HCT116 (cell line): ENCODE data around the gene ANKRD37. TPM values are rescaled to one million over a fixed set of nuclear protein-coding genes. Genes with fewer than 3 reads are reported as not detected.

ENCODE experiments used
- ATAC-seq: fragments of 200-7000 bp; cut with Tn5 transposase; 2 replicates; pipeline ENCODE4 v1.9.1; 2020; ENCODE audit warnings: mild to moderate bottlenecking, moderate library complexity
- BruUV-seq: library from RNA; stranded (reverse); fragments of 400-500 nt; replicated peaks from 2 replicates; lab custom pipeline; 2021; lab: Mats Ljungman, UMichigan
- CTCF ChIA-PET: fragments of 300-600 bp; sonication (Branson Sonifier 250); formaldehyde crosslinking; loops from one replicate; lab custom pipeline; 2021; ENCODE audit warnings: antibody characterized with exemption; lab: Charles Lee
- POLR2A ChIA-PET: fragments of 300-600, 350-600 bp; sonication (Branson Sonifier 250); formaldehyde crosslinking; loops from one replicate; lab custom pipeline; 2021; ENCODE audit warnings: antibody characterized with exemption; lab: Charles Lee
- RAD21 ChIA-PET, 2 experiments: fragments of 300-600 bp; sonication (Branson Sonifier 250); formaldehyde crosslinking; loops; one replicate each; lab custom pipeline; 2023; ENCODE audit warnings: low total read pairs in 2 of 2; ENCODE audit not compliant: uncharacterized antibody in 2 of 2, unreplicated experiment in 2 of 2, low non-redundant PET in 1 of 2; lab: Charles Lee
- DNase-seq: peaks from one replicate; pipeline ENCODE4 v3.0.0-alpha.2; 2010; ENCODE audit warnings: low read depth, low spot score
- H2AFZ ChIP-seq: fragments of 200-600 bp; shearing (Covaris generic), sonication (generic); 2 replicates; pipeline ENCODE4 v1.6.1; 2017; ENCODE audit warnings: low read depth, mixed run types, mixed read lengths, antibody characterized with exemption, low read length; ENCODE audit not compliant: poor library complexity, severe bottlenecking
- H3K27ac ChIP-seq: 2 replicates; pipeline ENCODE4 v1.5.1; 2012; ENCODE audit warnings: low read depth, low read length
- H3K27me3 ChIP-seq: fragments of 200-600 bp; sonication (generic); 2 replicates; pipeline ENCODE4 v1.6.1; 2016; ENCODE audit warnings: mixed run types, low read length, mixed read lengths; ENCODE audit not compliant: insufficient read depth
- H3K36me3 ChIP-seq, 2 experiments: fragments of 200-500 bp in 1 of 2; fragments of 200-600 bp in 1 of 2; sonication (Bioruptor generic) in 1 of 2; sonication (generic) in 1 of 2; 2 replicates each; pipeline versions ENCODE4 v1.5.1 to v1.6.1; 2014 to 2016; ENCODE audit warnings: low read length in 2 of 2, inconsistent platforms in 1 of 2, mixed read lengths in 1 of 2, mixed run types in 1 of 2; ENCODE audit not compliant: insufficient read depth in 2 of 2, control insufficient read depth in 1 of 2
- H3K4me1 ChIP-seq, 2 experiments: fragments of 200-600 bp in 1 of 2; sonication (generic) in 1 of 2; 2 replicates each; pipeline versions ENCODE4 v1.5.1 to v1.6.1; 2012 to 2017; ENCODE audit warnings: low read length in 2 of 2, inconsistent platforms in 1 of 2, mild to moderate bottlenecking in 1 of 2, mixed read lengths in 1 of 2, mixed run types in 1 of 2, moderate library complexity in 1 of 2; ENCODE audit not compliant: insufficient read depth in 2 of 2, control insufficient read depth in 1 of 2
- H3K4me2 ChIP-seq: fragments of 200-600 bp; sonication (generic); 2 replicates; pipeline ENCODE4 v1.6.1; 2017; ENCODE audit warnings: mixed run types, low read length, mixed read lengths
- H3K4me3 ChIP-seq, 2 experiments: fragments of 200-600 bp in 1 of 2; sonication (generic) in 1 of 2; replicated peaks in 1 of 2; 2 replicates each; pipeline ENCODE4 v1.5.1; 2011 to 2016; ENCODE audit warnings: low read length in 2 of 2, control low read depth in 1 of 2, low read depth in 1 of 2, mild to moderate bottlenecking in 1 of 2, mixed read lengths in 1 of 2, mixed run types in 1 of 2
- H3K79me2 ChIP-seq: fragments of 200-600 bp; sonication (generic); 2 replicates; pipeline ENCODE4 v1.6.1; 2017; ENCODE audit warnings: mild to moderate bottlenecking, mixed run types, low read length, moderate library complexity, mixed read lengths; ENCODE audit not compliant: insufficient read depth
- H3K9ac ChIP-seq: fragments of 200-600 bp; sonication (generic); 2 replicates; pipeline ENCODE4 v1.6.1; 2016; ENCODE audit warnings: low read length, mixed read lengths
- H3K9me2 ChIP-seq: fragments of 200-600 bp; sonication (generic), shearing (Covaris generic); 2 replicates; pipeline ENCODE4 v1.6.1; 2017; ENCODE audit warnings: mixed run types, mild to moderate bottlenecking, moderate library complexity; ENCODE audit not compliant: insufficient read depth
- H3K9me3 ChIP-seq, 2 experiments: fragments of 200-500 bp in 1 of 2; fragments of 200-600 bp in 1 of 2; sonication (Bioruptor generic) in 1 of 2; sonication (generic) in 1 of 2; 2 replicates each; pipeline ENCODE4 v1.6.1; 2014 to 2017; ENCODE audit warnings: low read length in 2 of 2, mixed read lengths in 2 of 2, inconsistent platforms in 1 of 2, low read depth in 1 of 2, mild to moderate bottlenecking in 1 of 2, mixed run types in 1 of 2, moderate library complexity in 1 of 2; ENCODE audit not compliant: control insufficient read depth in 1 of 2, insufficient read depth in 1 of 2
- H4K20me1 ChIP-seq: fragments of 200-600 bp; sonication (generic), shearing (Covaris generic); 2 replicates; pipeline ENCODE4 v1.6.1; 2017; ENCODE audit warnings: mixed run types, mild to moderate bottlenecking, moderate library complexity; ENCODE audit not compliant: insufficient read depth
- CBX3 ChIP-seq: IDR thresholded peaks from 2 replicates; pipeline ENCODE4 v1.6.1; 2012; ENCODE audit warnings: low read depth
- CEBPB ChIP-seq: IDR thresholded peaks from 2 replicates; pipeline ENCODE4 v1.6.1; 2012; ENCODE audit warnings: low read depth
- EGR1 ChIP-seq: IDR thresholded peaks from 2 replicates; pipeline ENCODE4 v1.6.1; 2012; ENCODE audit warnings: low read depth
- ELF1 ChIP-seq: IDR thresholded peaks from 2 replicates; pipeline ENCODE4 v1.6.1; 2012; ENCODE audit warnings: low read depth, borderline replicate concordance
- EZH2 ChIP-seq: fragments of 200-600 bp; sonication (generic); IDR thresholded peaks from 2 replicates; pipeline ENCODE4 v1.6.1; 2017; ENCODE audit warnings: antibody characterized with exemption, mixed run types
- EZH2phosphoT487 ChIP-seq: fragments of 200-600 bp; IDR thresholded peaks from 2 replicates; pipeline ENCODE4 v1.6.1; 2018; ENCODE audit warnings: antibody characterized with exemption, borderline replicate concordance
- JUND ChIP-seq: IDR thresholded peaks from 2 replicates; pipeline ENCODE4 v1.6.1; 2012
- POLR2A ChIP-seq: IDR thresholded peaks from 2 replicates; pipeline ENCODE4 v1.7.0; 2011; ENCODE audit warnings: borderline replicate concordance; ENCODE audit not compliant: insufficient read depth, insufficient read length; ENCODE audit errors: extremely low read depth
- POLR2AphosphoS5 ChIP-seq: IDR thresholded peaks from 2 replicates; pipeline ENCODE4 v1.6.1; 2011; ENCODE audit warnings: mild to moderate bottlenecking, low read depth, low read length, moderate library complexity
- RAD21 ChIP-seq: IDR thresholded peaks from 2 replicates; pipeline ENCODE4 v1.6.1; 2012; ENCODE audit warnings: low read depth, mild to moderate bottlenecking
- SIN3A ChIP-seq: IDR thresholded peaks from 2 replicates; pipeline ENCODE4 v1.6.1; 2012; ENCODE audit warnings: low read depth
- SP1 ChIP-seq: IDR thresholded peaks from 2 replicates; pipeline ENCODE4 v1.6.1; 2012; ENCODE audit warnings: low read depth
- SRF ChIP-seq: IDR thresholded peaks from 2 replicates; pipeline ENCODE4 v1.6.1; 2012; ENCODE audit warnings: low read depth
- TCF7L2 ChIP-seq: IDR thresholded peaks from 2 replicates; pipeline ENCODE4 v1.7.0; 2011; ENCODE audit warnings: borderline replicate concordance, inconsistent platforms; ENCODE audit not compliant: insufficient read depth, insufficient read length; ENCODE audit errors: extremely low read depth
- YY1 ChIP-seq: IDR thresholded peaks from 2 replicates; pipeline ENCODE4 v1.6.1; 2011; ENCODE audit warnings: low read length, low read depth, moderate library complexity, mild to moderate bottlenecking; ENCODE audit not compliant: insufficient replicate concordance; ENCODE audit errors: extremely low read depth
- ZNF274 ChIP-seq: fragments of 200-500 bp; sonication (Bioruptor generic); IDR thresholded peaks from 2 replicates; pipeline ENCODE4 v1.6.1; 2014; ENCODE audit warnings: mild to moderate bottlenecking, low read depth, low read length, inconsistent platforms
- intact Hi-C: fragments of 100-400 bp; cut with micrococcal nuclease; formaldehyde crosslinking; loops from 2 replicates; pipeline ENCODE4 v1.10.0; 2022
- total RNA-seq: library from RNA; stranded (reverse); gene quantifications from one replicate; pipeline ENCODE4 v1.2.1, GENCODE V29; 2021; ENCODE audit not compliant: unreplicated experiment
- TF ChIP-seq, protein P1 (sequence below): IDR thresholded peaks from 2 replicates; pipeline ENCODE4 v1.6.1; 2011; ENCODE audit warnings: mild to moderate bottlenecking, low read length, moderate library complexity; ENCODE audit not compliant: insufficient replicate concordance; ENCODE audit errors: extremely low read depth
- TF ChIP-seq, protein P2 (sequence below), 3 experiments: fragments of 200-600 bp in 1 of 3; sonication (generic) in 1 of 3; IDR thresholded peaks in 2 of 3; conservative IDR thresholded peaks in 1 of 3; 2 replicates each; pipeline ENCODE4 v1.5.1; 2012 to 2017; ENCODE audit warnings: low read depth in 2 of 3, low read length in 2 of 3, antibody characterized with exemption in 1 of 3, borderline replicate concordance in 1 of 3, control low read depth in 1 of 3, mild to moderate bottlenecking in 1 of 3, mixed read lengths in 1 of 3, mixed run types in 1 of 3, moderate library complexity in 1 of 3; ENCODE audit not compliant: insufficient read depth in 1 of 3
- TF ChIP-seq, protein P3 (sequence below): IDR thresholded peaks from 2 replicates; pipeline ENCODE4 v1.6.1; 2012

The ANKRD37 gene
- total RNA-seq, 1 experiment from 2014 or later, result 29.9 TPM

DNA sequence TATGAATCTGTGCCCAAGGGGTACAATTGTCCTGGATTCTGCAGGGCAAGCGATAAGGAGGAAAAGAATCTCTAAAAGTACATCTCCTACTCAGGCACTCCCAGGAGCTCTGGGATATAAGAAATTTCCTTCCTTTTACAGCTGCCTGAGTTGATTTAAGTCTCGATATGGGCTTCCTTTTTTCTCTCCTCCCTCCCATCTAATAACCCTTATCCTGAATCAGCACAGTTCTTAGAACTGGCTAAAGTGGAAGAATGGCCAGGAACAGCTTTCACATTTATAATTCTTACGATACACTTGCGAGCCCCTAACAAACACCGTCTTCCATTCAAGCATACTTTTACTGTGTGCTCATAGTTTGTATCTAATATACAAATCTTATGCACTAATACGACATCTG is 22.1 kb upstream of the ANKRD37 start:
- TF ChIP-seq POLR2A (no peak), SRF (no peak), SIN3A (no peak), TCF7L2 (no peak), CEBPB (no peak), JUND (no peak), EZH2phosphoT487 (no peak), SP1 (no peak), YY1 (no peak), EGR1 (no peak), ZNF274 (no peak), CBX3 (no peak), POLR2AphosphoS5 (no peak), ELF1 (no peak), EZH2 (no peak), RAD21 (no peak)
- TF ChIP-seq, protein P1, sequence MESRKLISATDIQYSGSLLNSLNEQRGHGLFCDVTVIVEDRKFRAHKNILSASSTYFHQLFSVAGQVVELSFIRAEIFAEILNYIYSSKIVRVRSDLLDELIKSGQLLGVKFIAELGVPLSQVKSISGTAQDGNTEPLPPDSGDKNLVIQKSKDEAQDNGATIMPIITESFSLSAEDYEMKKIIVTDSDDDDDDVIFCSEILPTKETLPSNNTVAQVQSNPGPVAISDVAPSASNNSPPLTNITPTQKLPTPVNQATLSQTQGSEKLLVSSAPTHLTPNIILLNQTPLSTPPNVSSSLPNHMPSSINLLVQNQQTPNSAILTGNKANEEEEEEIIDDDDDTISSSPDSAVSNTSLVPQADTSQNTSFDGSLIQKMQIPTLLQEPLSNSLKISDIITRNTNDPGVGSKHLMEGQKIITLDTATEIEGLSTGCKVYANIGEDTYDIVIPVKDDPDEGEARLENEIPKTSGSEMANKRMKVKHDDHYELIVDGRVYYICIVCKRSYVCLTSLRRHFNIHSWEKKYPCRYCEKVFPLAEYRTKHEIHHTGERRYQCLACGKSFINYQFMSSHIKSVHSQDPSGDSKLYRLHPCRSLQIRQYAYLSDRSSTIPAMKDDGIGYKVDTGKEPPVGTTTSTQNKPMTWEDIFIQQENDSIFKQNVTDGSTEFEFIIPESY, result no peak
- TF ChIP-seq, protein P2, sequence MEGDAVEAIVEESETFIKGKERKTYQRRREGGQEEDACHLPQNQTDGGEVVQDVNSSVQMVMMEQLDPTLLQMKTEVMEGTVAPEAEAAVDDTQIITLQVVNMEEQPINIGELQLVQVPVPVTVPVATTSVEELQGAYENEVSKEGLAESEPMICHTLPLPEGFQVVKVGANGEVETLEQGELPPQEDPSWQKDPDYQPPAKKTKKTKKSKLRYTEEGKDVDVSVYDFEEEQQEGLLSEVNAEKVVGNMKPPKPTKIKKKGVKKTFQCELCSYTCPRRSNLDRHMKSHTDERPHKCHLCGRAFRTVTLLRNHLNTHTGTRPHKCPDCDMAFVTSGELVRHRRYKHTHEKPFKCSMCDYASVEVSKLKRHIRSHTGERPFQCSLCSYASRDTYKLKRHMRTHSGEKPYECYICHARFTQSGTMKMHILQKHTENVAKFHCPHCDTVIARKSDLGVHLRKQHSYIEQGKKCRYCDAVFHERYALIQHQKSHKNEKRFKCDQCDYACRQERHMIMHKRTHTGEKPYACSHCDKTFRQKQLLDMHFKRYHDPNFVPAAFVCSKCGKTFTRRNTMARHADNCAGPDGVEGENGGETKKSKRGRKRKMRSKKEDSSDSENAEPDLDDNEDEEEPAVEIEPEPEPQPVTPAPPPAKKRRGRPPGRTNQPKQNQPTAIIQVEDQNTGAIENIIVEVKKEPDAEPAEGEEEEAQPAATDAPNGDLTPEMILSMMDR (IDR thresholded peaks at IDR 0.05 in 2 of 3, conservative IDR thresholded peaks at IDR 0.05 in 1 of 3; ENCODE audit: borderline replicate concordance in 1 of 3, insufficient read depth in 1 of 3, low read depth in 2 of 3, low read length in 2 of 3), result no peak
- TF ChIP-seq, protein P3, sequence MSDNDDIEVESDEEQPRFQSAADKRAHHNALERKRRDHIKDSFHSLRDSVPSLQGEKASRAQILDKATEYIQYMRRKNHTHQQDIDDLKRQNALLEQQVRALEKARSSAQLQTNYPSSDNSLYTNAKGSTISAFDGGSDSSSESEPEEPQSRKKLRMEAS, result no peak
- H3K27me3 ChIP-seq, result no peaks in the 10 kb centered on the region
- H4K20me1 ChIP-seq, result no peaks in the 10 kb centered on the region
- CTCF ChIA-PET, result no interaction called here
- H2AFZ ChIP-seq, result no peak overlapping the region
- no peaks in the 10 kb centered on the region for H3K4me1 ChIP-seq
- no peak for DNase-seq
- H3K79me2 ChIP-seq, result no peaks in the 10 kb centered on the region
- H3K9me2 ChIP-seq, result no peaks in the 10 kb centered on the region
- no peak overlapping the region for H3K4me3 ChIP-seq
- no peak overlapping the region for H3K4me2 ChIP-seq
- no peaks in the 10 kb centered on the region for H3K9me3 ChIP-seq
- no TSS peak for BruUV-seq
- H3K36me3 ChIP-seq, result no peaks in the 10 kb centered on the region; a peak in 1 of 4 replicates
- no peak for ATAC-seq
- POLR2A ChIA-PET, result no interaction called here
- H3K9ac ChIP-seq, result no peak overlapping the region
- intact Hi-C loops, result no loop called here
- H3K27ac ChIP-seq, result no peak overlapping the region
- RAD21 ChIA-PET, result no interaction called here
